GM18508 (cell line): ENCODE data around the gene STON2.

Experiments used
- ATAC-seq: cut with Tn5 transposase; IDR thresholded peaks from one replicate; pipeline ENCODE4 v1.9.1; 2021; ENCODE audit warnings: moderate number of reproducible peaks; ENCODE audit not compliant: insufficient read depth, unreplicated experiment

Gene STON2

DNA sequence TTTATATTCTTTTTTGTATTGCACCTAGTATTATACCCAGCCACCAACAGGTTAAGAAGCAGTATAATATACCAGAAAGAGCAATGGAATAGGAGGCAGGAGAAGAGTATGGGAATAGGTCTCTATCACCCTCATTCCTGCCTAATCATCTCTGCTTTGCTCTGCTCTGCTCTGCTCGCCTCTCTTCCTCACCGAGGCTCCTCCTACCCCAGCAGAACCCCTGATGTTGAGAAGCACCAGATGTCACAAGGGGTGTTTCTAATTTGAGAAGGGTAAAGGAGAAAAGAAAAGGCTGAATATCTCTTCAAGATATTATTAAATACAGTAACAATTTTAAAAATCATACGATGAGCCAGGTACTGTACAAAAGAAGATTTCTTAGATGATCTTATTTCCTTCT, 89.0 kb downstream of the STON2 start:
- ATAC-seq = no peak

DNA sequence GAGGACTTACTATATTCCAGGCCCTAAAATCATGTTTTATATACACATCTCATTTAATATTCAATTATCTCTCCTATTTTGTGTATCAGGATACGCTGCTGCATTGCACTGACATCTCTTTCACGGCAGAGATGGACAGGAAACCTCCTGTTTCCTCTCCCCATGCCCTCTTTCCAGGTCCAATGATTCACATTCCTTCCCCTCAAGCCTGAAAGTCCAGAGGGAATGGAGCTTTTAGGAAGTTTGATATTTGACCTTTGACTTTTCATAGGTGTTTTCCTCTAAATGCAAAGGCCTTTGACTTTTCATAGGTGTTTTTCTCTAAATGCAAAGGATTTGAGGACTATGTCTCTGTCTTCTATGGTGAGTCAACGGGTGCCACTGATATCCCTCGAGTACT, 89.5 kb downstream of the STON2 start:
- no peak for ATAC-seq

DNA sequence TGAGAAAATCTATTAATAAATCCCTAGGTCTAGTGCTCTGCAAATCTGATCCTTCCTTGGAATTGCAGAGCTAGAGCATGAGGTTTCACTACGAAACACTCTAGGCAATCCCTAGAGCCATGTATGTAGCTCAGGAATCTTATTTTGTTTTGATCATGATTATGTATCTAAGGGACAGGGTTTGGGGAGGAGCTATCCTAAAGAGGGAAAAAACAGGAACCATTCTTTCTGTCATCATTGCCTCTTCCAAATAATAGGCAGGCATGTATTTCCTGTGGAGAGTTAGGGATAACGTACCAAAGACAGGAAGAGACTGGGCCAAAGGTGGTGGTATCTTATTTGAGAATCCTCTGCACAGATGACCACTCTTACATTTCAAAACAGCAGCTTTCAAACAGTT, 90.6 kb downstream of the STON2 start:
- ATAC-seq = no peak

DNA sequence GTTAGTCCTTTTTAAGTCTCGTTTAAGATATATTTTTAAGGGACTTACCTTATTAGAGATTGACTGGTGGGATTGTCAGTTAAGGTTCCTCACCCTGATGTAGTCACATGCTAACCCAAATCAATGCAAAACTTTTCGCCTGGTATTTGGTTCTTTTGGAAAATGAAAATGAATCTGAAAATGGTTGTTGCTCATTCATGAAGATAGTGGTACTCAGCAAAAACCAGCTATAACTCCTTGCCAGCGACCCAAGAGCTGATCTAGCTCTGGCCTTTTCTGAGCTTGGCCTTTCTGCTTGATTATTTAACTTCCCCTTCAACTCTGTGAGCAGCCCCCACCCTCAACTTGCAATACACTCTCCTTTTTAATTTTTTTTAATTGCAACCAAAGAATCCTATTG, 94.4 kb downstream of the STON2 start:
- no peak for ATAC-seq

DNA sequence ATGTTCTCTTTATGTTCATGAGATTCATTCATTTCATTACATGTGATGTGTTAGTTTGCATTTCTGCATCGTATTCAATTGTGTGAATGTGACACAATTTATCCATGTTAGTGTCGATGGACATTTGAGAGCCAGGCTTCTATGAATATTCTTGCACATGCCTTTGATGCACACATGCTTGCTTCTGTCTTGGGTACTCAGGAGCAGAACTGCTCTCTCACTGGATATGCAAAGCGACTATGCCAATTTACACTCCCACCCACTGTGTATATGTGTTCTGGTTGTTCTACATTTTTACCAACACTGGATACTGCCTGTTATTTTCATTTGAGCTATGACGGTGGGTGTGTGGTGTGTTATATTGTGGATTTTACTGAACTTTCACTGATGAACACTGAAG, 95.1 kb downstream of the STON2 start:
- no peak for ATAC-seq

DNA sequence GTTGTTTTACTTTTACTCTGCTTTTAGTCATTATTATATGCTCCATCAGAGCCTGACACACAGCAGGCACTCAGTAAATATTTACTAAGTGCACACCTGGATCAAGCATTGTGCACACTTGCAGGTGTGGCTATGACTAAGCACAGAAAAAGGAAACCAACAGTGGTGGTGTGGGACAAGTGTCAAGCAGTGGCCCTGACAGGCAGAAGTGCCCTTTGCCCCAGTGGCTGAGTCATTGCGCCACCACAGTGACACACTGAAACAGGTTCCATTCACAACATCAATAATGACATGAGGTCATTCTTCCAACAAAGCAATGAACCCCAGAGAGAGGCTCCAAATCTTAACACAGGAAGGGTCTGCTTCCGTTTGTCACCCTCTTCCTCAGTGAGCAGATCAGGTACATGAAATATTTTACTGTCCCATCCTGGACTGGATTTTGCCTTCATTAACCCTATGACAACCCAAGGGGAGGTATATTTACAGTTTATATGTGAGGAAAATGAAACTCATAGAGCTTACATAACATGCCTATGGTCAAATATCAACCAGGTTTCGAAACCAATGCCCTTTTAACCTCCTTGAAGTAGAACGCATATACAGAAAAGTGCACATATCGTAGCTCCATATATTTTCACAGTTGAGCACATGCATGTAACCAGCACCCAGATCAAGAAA, 96.7 kb downstream of the STON2 start:
- ATAC-seq = peak; percentile 98

DNA sequence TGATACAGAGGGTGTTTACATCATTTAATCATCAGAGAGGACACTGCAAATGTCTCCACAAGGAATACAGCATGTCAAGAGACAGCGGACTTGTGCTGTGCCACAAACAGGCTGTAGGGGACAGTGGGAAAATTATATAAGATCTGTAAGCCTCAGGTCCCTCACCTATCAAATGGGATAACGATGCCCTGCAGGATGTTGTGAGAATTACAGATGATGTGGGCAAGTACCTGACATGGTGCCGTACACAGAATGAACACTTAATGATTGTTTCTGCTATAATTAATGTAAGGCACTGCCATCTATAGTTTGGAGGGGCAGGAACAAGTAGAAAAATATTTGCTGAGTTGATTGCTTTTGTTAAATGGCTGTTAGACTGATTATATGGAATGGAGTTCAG, 97.5 kb downstream of the STON2 start:
- ATAC-seq = no peak

DNA sequence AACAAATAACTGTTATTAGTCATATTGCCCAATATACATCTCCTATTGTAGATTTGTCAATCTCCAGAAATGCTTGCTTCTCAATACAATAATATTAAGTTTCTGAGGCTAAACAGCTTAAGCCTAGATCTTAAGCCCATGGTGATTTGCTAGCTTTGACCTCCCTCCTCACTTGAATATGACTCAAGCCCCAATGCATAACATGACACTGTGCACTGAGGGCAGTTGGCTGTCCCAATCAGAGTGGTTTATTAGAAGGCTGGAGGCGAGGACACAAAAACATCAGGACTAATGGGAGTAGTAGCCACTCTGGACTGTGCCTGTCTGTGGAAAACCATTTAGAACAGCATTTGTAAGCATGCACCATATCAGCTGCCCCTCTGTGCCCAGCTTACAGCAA, 98.3 kb downstream of the STON2 start:
- no peak for ATAC-seq

DNA sequence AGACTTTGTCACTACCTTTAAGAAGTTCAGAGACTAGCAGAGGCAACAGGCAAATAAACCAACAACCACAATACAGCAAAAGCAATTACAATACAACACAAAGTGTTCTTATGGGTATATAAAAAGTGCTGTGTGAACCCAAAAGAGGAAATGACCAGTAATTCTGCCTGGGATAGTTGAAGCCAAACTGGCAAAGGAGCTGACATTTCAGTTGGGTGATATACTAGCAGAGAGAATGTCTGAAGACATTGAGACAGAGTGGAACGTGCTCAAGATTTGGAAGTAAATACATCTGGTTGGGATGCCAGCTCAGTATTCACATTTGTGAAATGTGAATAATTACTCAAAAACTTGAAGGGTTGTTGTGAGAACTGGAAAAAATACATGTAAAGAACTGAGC, 98.8 kb downstream of the STON2 start:
- no peak for ATAC-seq

DNA sequence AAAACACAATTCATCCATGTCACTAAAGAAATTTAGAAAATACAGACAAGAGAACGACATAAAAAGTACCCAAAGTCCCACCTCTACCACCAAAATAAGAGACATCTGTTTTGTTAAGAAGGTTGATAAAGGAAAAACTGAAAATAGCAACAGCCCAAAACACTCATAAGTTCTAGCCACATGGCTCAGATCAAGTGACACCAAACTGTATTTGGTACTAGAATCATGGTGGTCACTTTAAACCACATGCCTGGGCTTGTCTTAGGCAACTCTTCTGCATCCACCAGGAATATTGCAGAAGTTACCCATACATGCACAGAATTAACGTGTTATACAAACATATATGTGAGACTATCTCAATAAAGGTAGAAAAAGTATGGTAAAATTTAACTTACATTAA, 101.2 kb downstream of the STON2 start:
- ATAC-seq = no peak

DNA sequence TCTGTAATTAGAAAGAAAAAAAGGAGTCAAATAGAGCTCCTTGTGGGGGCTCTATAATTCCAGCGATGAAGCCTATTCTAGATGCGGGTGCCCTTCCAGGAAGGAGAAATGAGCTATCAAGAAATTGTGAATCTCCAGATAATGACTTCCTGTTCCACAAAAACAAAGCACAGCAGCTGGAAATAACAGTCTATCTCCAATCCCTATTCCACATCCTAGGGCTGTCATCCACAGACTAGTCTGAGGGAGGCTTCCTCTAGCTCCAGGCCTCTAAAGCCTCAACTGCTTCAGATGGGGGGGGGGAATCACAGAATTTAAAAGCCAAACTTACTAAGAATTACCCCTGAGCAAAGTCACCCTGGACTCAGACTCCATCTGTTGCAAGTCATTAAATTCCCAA, 102.0 kb downstream of the STON2 start:
- ATAC-seq = no peak

DNA sequence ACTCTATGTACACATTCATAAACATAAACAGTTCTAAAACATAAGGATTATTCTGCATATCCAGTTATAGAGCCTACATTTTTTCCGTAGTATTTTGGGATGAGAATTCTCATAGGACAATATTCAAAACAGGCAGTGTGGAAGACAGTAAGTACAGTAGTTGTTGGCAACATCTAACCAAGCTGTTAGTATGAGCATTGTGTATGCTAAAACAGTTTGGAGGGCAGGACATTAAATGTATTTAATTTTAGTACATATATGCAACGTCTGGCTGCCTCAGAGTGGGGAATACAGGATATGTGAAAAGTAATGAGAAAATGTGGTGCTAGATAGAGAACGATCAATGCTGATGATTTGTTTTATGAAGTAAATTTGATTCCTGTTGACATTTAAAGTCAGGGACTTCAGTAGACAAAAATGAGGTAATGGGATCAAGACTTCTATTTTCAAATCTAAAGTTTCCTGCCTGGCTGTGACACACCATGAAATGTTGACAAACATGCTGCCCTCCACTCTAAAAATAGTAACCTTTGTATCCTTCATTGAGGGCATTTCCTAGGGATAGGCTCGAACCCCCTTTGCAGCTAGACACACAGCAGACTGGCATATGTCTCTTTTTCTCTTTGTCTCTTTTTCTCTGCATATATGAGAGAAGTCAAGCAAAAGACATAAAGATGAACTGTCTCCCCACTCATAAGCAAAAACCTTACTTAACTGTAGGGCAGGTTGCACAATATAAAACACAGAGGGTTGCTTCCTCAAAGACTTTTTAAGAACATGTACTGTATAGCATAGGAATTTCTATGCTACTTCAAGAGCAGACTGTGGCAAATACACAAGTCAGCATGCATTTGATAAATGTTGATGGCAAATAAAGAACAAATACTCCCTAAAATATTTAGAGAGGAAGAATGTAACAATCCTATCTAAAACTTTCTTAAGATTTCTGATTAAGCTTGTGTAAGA, 103.9 kb downstream of the STON2 start:
- no peak for ATAC-seq

DNA sequence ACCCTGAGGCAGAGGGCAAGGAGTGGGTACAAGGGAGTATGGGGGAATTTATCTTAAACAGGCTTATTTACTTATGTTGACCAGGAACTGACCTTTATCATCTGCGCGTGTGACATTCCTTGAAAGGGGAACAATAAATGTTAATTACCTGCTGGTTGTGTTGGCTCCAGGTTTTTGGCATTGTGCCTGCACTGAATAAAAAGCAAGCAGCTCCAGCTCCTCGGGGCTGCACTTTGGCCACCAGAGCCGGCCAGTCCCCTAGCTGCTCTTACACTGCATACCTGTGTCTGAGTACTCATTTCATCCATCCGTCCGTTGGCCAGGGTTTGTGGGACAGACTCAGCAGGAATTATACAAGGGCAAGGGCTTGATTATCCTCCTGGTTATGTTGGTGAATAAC, 110.6 kb downstream of the STON2 start:
- ATAC-seq = no peak

DNA sequence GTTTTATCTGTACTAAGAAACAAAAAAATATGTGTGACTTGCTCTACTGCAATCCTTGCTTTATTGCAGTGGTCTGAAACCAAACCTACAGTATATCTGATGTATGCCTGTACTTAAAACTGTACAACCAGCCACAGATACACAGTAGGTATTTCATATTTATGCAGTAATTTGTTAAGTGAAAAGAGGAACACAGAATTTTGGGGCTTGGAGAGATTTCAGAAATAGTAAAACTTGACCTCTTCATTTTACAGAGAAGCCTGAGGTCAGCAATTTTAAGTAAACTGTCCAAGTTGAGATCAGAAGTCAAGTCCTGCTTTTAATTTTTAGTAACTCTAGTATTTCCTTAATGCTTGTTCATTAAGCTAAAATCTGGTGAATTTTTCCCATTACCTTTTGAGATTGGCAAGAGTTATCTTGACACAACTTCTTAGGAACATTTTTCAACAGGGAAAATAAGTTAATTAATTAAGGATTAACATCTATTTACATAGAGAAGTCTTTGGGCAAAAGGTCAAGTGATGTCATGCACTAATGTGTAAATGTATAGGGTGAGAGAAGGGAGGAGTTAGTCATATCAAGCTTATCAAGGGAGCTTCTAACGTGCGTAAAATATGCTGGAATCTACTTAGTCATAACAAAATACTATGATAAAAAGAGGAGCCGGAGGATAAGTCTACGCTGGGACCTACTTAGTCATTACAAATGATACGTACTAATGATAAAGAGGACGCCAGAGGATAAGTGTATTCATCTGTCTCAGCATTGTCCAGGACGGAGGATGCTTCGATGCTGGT, 113.4 kb downstream of the STON2 start:
- ATAC-seq = no peak

DNA sequence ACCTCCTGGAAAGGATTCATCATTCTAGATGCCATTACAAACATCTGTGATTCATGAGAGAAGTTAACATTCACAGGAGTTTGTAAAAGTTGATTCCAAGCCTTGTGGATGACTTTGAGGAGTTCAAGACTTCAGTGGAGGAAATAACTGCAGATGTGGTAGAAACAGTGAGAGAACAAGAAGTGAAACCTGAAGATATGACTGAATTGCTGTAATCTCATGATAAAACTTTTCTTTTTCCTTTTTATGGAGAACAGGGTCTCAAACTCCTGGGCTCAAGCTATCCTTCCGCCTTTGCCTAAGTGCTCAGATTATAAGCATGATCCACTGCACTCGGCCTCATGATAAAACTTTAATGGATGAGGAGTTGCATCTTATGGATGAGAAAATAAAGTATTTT, 114.9 kb downstream of the STON2 start:
- ATAC-seq = no peak

DNA sequence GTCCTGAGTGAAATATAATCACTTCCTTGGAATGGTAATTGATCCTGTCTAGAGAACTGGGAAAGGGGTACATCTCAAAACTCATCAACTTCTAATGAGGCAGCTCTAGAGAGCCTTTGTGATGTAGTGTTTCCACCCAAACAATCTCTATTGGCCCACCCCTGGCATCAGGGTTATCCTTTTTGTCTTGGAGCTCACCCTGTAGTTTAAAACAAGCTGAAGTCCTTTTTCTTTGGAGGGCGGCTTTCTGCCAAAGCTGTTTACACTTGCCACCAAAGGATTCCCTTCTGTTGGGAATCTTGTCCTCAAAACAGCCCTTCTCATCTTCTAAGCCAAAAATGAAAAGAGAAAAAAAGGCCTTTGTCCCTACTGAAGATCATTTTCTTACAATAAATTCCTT, 118.8 kb downstream of the STON2 start:
- no peak for ATAC-seq

DNA sequence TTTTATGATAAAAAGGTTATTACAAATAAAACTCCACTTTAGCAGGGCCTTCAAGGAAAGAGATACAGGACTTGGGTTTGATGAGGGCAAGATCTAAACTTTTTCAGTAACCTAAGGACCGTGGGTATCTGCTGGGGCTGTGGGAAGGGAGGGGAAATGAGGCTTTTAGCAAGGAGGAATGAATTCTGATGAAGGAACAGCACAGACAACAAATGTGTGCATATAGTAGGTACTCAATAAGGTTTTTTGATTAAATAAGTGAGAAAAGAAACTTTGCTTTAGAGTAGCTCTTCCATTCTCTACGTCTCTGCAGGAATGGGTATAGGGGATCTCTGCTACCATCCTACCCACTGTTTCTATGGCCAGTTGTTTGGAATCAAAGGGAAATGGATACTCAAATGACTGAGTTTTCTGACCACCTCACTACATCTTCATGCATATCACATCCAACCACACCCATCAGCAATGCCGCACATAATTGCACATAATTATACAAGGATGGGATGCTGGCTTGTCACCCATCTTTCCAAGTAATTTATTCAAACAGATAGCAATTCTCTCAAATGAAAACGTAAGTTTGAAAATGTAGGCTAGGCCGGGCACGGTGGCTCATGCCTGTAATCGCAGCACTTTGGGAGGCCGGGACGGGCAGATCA, 119.9 kb downstream of the STON2 start:
- no peak for ATAC-seq

DNA sequence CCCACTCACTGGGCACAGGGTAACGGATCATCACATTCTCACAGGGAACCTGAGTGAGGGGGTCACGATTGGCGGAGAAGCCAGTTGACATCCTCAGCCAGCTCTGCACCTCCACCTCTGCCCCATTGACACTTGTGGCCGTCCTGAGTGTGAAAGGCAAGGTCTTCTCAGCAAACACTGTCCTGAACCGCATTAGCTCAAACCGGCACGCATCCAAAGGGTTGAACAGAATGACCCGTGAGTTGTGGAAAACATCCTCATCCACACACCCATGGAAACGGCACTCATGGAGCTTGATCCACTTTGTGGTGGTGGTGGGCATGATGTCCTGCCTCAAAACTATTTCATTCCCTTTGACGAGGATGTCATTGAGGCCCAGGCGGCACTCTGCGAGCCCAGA, 123.0 kb downstream of the STON2 start:
- no peak for ATAC-seq

DNA sequence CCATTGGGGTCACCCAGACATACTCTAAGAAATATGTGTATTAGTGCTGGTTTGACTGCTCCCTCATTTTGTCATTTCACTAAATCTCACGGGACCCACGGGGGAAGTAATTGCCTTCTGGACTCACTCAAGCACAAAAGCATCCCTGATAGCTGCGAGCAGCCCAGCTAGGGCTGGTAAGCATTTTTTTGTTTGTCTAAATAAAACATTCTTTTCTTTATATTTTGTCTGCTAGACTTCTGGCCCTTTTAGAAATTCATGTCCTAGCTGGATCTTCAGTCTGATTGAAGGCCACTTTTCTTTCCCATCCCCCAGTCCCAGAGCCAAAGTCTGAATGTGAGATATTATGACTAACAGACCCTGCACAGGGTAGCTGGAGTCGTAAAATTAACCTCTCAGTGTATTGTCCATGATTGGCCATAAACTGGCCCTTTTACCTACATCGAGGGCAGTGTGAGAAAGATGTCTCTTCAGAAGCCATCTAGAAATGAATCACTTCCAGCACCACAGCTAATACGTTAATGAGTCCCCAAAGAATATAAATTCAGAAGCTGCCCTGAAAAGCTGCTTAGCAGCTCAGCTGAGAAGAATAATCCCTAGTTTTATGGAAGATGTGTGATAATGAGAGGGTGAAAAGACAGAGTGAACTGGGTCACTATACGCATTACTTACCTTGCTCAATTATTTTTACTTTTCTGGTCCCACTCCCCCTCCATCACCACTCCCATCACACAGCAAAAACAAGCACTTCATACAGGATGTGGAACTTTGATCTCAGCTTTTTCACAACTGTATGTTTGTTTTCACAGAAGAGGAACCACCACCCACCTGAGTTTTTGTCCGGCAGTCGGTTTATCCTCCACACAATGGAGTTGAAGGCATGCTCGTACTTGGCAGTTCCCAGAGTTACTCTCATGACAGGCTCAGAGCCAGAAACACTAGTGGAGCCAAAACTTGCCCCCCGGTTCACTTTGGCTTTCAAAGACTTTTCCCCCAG, 123.8 kb downstream of the STON2 start:
- ATAC-seq = peak; percentile 68
